HEK293 (cell line): ENCODE results near the gene NEGR1.

Experiments
- CTCF ChIA-PET: fragments of 350-600 bp; formaldehyde crosslinking; extraction: SDS; loops from one replicate; lab custom pipeline; 2021; ENCODE audit warnings: antibody characterized with exemption; lab: Yijun Ruan, JAX
- POLR2A ChIA-PET: fragments of 300-600 bp; formaldehyde crosslinking; extraction: SDS; loops from one replicate; lab custom pipeline; 2020; ENCODE audit warnings: antibody characterized with exemption, inconsistent platforms; lab: Yijun Ruan, JAX
- H3K27ac ChIP-seq: fragments of 200-500 bp; sonication (Bioruptor generic); 2 replicates; pipeline ENCODE4 v1.5.1; 2014; ENCODE audit warnings: low read depth, low read length, control low read depth, inconsistent platforms; ENCODE audit errors: extremely low read depth
- H3K36me3 ChIP-seq, 2 experiments: fragments of 200-500 bp in 1 of 2; sonication (Bioruptor generic) in 1 of 2; 1 replicate in 1 of 2; 2 replicates in 1 of 2; pipeline ENCODE4 v1.5.1; 2014 to 2017; ENCODE audit warnings: inconsistent platforms in 2 of 2, low read length in 2 of 2; ENCODE audit not compliant: control insufficient read depth in 2 of 2, insufficient read depth in 1 of 2
- H3K4me1 ChIP-seq: fragments of 200-500 bp; sonication (Bioruptor generic); 2 replicates; pipeline ENCODE4 v1.5.1; 2014; ENCODE audit warnings: mild to moderate bottlenecking, low read length, inconsistent platforms; ENCODE audit not compliant: control insufficient read depth, insufficient read depth
- H3K4me3 ChIP-seq: 2 replicates; pipeline ENCODE4 v1.5.1; 2011; ENCODE audit warnings: low read depth, mild to moderate bottlenecking, control low read depth, low read length, moderate library complexity
- H3K9me3 ChIP-seq: fragments of 200-500 bp; sonication (Bioruptor generic); 2 replicates; pipeline ENCODE4 v1.5.1; 2014; ENCODE audit warnings: low read depth, low read length, inconsistent platforms; ENCODE audit not compliant: control insufficient read depth, insufficient read depth
- EGR2 ChIP-seq: fragments of 450-650 bp; formaldehyde crosslinking; IDR thresholded peaks from 2 replicates; pipeline ENCODE4 v1.5.1; 2016; ENCODE audit warnings: low read depth, missing biosample characterization, missing genetic modification characterization
- ELK4 ChIP-seq: IDR thresholded peaks from 2 replicates; pipeline ENCODE4 v1.6.1; 2011; ENCODE audit warnings: mild to moderate bottlenecking, low read depth, low read length, borderline replicate concordance
- GFI1B ChIP-seq: fragments of 450-650 bp; formaldehyde crosslinking; IDR thresholded peaks from 2 replicates; pipeline ENCODE4 v1.5.1; 2016; ENCODE audit warnings: missing biosample characterization, missing genetic modification characterization
- MYNN ChIP-seq: fragments of 450-650 bp; formaldehyde crosslinking; IDR thresholded peaks from 2 replicates; pipeline ENCODE4 v1.5.1; 2016; ENCODE audit warnings: missing biosample characterization, missing genetic modification characterization, borderline replicate concordance
- SETDB1 ChIP-seq: IDR thresholded peaks from one replicate; pipeline ENCODE4 v1.6.1; 2017; ENCODE audit warnings: mild to moderate bottlenecking, low read length, moderate library complexity, mixed read lengths; ENCODE audit not compliant: insufficient read length
- SP7 ChIP-seq: fragments of 450-650 bp; formaldehyde crosslinking; IDR thresholded peaks from 2 replicates; pipeline ENCODE4 v1.5.1; 2016; ENCODE audit warnings: missing biosample characterization, missing genetic modification characterization
- ZBTB10 ChIP-seq: fragments of 450-650 bp; formaldehyde crosslinking; IDR thresholded peaks from 2 replicates; pipeline ENCODE4 v1.5.1; 2016; ENCODE audit warnings: missing biosample characterization, missing genetic modification characterization
- ZBTB20 ChIP-seq: fragments of 450-650 bp; formaldehyde crosslinking; IDR thresholded peaks from 2 replicates; pipeline ENCODE4 v1.5.1; 2016; ENCODE audit warnings: missing biosample characterization, missing genetic modification characterization
- ZBTB26 ChIP-seq: fragments of 450-650 bp; formaldehyde crosslinking; optimal IDR thresholded peaks from 2 replicates; pipeline ENCODE3; 2016; ENCODE audit warnings: missing biosample characterization, mild to moderate bottlenecking, missing genetic modification characterization
- ZBTB48 ChIP-seq: fragments of 450-650 bp; formaldehyde crosslinking; IDR thresholded peaks from 2 replicates; pipeline ENCODE4 v1.5.1; 2016; ENCODE audit warnings: missing biosample characterization, missing genetic modification characterization
- ZFHX2 ChIP-seq: fragments of 450-650 bp; formaldehyde crosslinking; conservative IDR thresholded peaks from 2 replicates; pipeline ENCODE4 v1.5.1; 2016; ENCODE audit warnings: missing biosample characterization, missing genetic modification characterization
- ZFP3 ChIP-seq: fragments of 450-650 bp; formaldehyde crosslinking; IDR thresholded peaks from 2 replicates; pipeline ENCODE4 v1.5.1; 2016; ENCODE audit warnings: low read depth, missing biosample characterization, missing genetic modification characterization
- ZNF18 ChIP-seq: fragments of 450-650 bp; formaldehyde crosslinking; IDR thresholded peaks from 2 replicates; pipeline ENCODE4 v1.5.1; 2016; ENCODE audit warnings: missing biosample characterization, missing genetic modification characterization
- ZNF19 ChIP-seq: fragments of 450-650 bp; formaldehyde crosslinking; IDR thresholded peaks from 2 replicates; pipeline ENCODE4; 2016; ENCODE audit warnings: missing biosample characterization, missing genetic modification characterization, low read depth
- ZNF26 ChIP-seq: fragments of 450-650 bp; formaldehyde crosslinking; IDR thresholded peaks from 2 replicates; pipeline ENCODE4 v1.5.1; 2016; ENCODE audit warnings: missing biosample characterization, missing genetic modification characterization
- ZNF350 ChIP-seq: fragments of 450-650 bp; formaldehyde crosslinking; IDR thresholded peaks from 2 replicates; pipeline ENCODE4 v1.5.0; 2017; ENCODE audit warnings: missing biosample characterization, mild to moderate bottlenecking, missing genetic modification characterization
- ZNF529 ChIP-seq: fragments of 450-650 bp; formaldehyde crosslinking; IDR thresholded peaks from 2 replicates; pipeline ENCODE4 v1.5.1; 2017; ENCODE audit warnings: missing genetic modification characterization, missing biosample characterization; ENCODE audit not compliant: insufficient replicate concordance
- ZNF555 ChIP-seq: fragments of 450-650 bp; formaldehyde crosslinking; conservative IDR thresholded peaks from 2 replicates; pipeline ENCODE4 v1.5.1; 2017; ENCODE audit warnings: missing biosample characterization, mild to moderate bottlenecking, missing genetic modification characterization, inconsistent platforms
- ZNF585B ChIP-seq: fragments of 450-650 bp; formaldehyde crosslinking; IDR thresholded peaks from 2 replicates; pipeline ENCODE4 v1.5.1; 2016; ENCODE audit warnings: missing biosample characterization, missing genetic modification characterization
- ZNF664 ChIP-seq: fragments of 450-650 bp; formaldehyde crosslinking; IDR thresholded peaks from 2 replicates; pipeline ENCODE4 v1.5.1; 2016; ENCODE audit warnings: missing biosample characterization, missing genetic modification characterization
- ZNF747 ChIP-seq: fragments of 450-650 bp; formaldehyde crosslinking; IDR thresholded peaks from 2 replicates; pipeline ENCODE4 v1.5.1; 2016; ENCODE audit warnings: missing biosample characterization, missing genetic modification characterization
- ZSCAN5A ChIP-seq: fragments of 450-650 bp; formaldehyde crosslinking; IDR thresholded peaks from 2 replicates; pipeline ENCODE4 v1.5.1; 2016; ENCODE audit warnings: missing biosample characterization, missing genetic modification characterization

NEGR1 gene

GRCh38 chr1:71940261-71940660, 342.1 kb downstream of the NEGR1 start (continued):
- TF ChIP-seq ZBTB10 (tag by site-specific recombination): no peak
- no peak for TF ChIP-seq ZSCAN5A (tag by site-specific recombination)
- no peak for TF ChIP-seq ZBTB26 (tag by site-specific recombination)

GRCh38 chr1:71930511-71930910, 351.8 kb downstream of the NEGR1 start:
- no peak overlapping the region for H3K27ac ChIP-seq
- POLR2A ChIA-PET: no interaction called here
- no peaks in the 10 kb centered on the region for H3K4me1 ChIP-seq
- CTCF ChIA-PET: no interaction called here
- no peak overlapping the region for H3K4me3 ChIP-seq
- TF ChIP-seq ZFP3 (tag by site-specific recombination) (no peak), EGR2 (tag by site-specific recombination) (no peak), SETDB1 (no peak), ZBTB20 (tag by site-specific recombination) (no peak), ELK4 (no peak), ZNF585B (no peak), ZBTB48 (tag by site-specific recombination) (no peak)
- no peaks in the 10 kb centered on the region for H3K36me3 ChIP-seq
- H3K9me3 ChIP-seq: no peaks in the 10 kb centered on the region

GRCh38 chr1:71921935-71922559, 360.3 kb downstream of the NEGR1 start:
- ChIA-PET CTCF (no interaction called here), POLR2A (no interaction called here)
- H3K27ac ChIP-seq: no peak overlapping the region
- H3K36me3 ChIP-seq: no peaks in the 10 kb centered on the region
- no peak overlapping the region for H3K4me3 ChIP-seq
- H3K4me1 ChIP-seq: no peaks in the 10 kb centered on the region
- H3K9me3 ChIP-seq: no peaks in the 10 kb centered on the region
- TF ChIP-seq ZNF26: no peak
- no peak for TF ChIP-seq GFI1B (tag by site-specific recombination)
- no peak for TF ChIP-seq ZNF664 (tag by site-specific recombination)
- TF ChIP-seq ZNF555 (tag by site-specific recombination): no peak
- TF ChIP-seq ZFHX2 (tag by site-specific recombination): no peak
- no peak for TF ChIP-seq ZNF19 (tag by site-specific recombination)
- no peak for TF ChIP-seq ZNF18 (tag by site-specific recombination)
- TF ChIP-seq MYNN (tag by site-specific recombination): no peak
- TF ChIP-seq SP7 (tag by site-specific recombination): no peak
- no peak for TF ChIP-seq ZNF747
- no peak for TF ChIP-seq ZNF350 (tag by site-specific recombination)
- no peak for TF ChIP-seq ZNF529
- TF ChIP-seq ZFP3 (tag by site-specific recombination): no peak
